ENCODE measurements around the gene CARMIL1. TPM values are rescaled to one million over a fixed set of nuclear protein-coding genes. Genes with fewer than 3 reads are reported as not detected.
A peak's percentile ranks its signal among the peaks of the same experiment; 100 is the strongest.

CARMIL1 gene
- total and polyA plus RNA-seq, 10 donors: 3.7 to 34.8 (median 9.3) TPM

DNA sequence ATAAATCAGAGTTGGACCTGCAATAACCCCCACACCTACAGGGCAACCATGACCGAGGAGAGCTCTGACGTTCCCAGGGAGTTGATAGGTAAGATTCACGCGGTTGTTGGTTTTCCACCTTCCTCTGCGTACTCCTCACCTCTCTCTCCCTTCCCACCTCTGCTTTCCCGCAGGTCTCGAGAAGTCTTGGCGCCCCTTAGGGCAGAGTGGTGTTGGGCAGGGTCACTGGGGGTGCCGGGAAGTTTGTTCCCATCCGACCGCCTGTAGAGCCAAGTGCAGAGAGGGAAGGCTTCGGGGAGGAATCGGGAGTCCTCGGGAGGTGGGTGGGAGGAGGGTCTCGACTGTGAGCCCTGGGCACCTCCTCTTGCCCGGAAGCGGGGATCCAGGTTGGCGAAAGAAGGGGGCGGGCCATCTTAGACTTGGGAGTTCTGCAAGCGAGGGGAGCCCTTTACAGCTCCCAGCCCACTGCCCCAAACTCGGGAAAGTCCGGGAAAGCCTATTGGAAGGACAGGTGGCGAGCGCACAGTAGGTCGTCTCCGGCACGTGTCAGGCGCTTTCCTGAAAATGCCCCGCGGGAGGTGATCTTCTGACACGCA, 672 bp downstream of the CARMIL1 start:
- intact Hi-C loops (cut with DNase I; ENCODE audit: low total_unique reads): loop anchor here (5.0 kb wide), 1 partner anchor 207 kb away; no protein-coding TSS in a partner anchor
- no peaks in the 10 kb centered on the region for H3K36me3 ChIP-seq
- peaks cover 3 to 42% (median 21%) of the 10 kb centered on the region in 6 donors for H3K4me1 ChIP-seq
- peak overlapping the region; percentile 53 to 89 (median 79) for H3K4me3 ChIP-seq
- 1 to 4% (median 1%) methylated on average over 28 to 31 of the region's 31 CpGs for WGBS, 5 donors
- H3K27ac ChIP-seq: peak overlapping the region in 4 of 8 donors; percentile 59 to 79 (median 70)
- DNase-seq: no peak
- no peak for TF ChIP-seq POLR2AphosphoS5 (IDR thresholded peaks at IDR 0.05)
- TF ChIP-seq, protein P1, sequence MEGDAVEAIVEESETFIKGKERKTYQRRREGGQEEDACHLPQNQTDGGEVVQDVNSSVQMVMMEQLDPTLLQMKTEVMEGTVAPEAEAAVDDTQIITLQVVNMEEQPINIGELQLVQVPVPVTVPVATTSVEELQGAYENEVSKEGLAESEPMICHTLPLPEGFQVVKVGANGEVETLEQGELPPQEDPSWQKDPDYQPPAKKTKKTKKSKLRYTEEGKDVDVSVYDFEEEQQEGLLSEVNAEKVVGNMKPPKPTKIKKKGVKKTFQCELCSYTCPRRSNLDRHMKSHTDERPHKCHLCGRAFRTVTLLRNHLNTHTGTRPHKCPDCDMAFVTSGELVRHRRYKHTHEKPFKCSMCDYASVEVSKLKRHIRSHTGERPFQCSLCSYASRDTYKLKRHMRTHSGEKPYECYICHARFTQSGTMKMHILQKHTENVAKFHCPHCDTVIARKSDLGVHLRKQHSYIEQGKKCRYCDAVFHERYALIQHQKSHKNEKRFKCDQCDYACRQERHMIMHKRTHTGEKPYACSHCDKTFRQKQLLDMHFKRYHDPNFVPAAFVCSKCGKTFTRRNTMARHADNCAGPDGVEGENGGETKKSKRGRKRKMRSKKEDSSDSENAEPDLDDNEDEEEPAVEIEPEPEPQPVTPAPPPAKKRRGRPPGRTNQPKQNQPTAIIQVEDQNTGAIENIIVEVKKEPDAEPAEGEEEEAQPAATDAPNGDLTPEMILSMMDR (IDR thresholded peaks at IDR 0.05 in 8 of 11, conservative IDR thresholded peaks at IDR 0.05 in 3 of 11): no peak
- no peak for TF ChIP-seq POLR2A (IDR thresholded peaks at IDR 0.05)
- no peaks in the 10 kb centered on the region for H3K9me3 ChIP-seq
- peaks cover 0 to 18% (median 0%) of the 10 kb centered on the region in 7 donors for H3K27me3 ChIP-seq (replicated peaks in 1 of 7)

GRCh38 chr6:25280344-25281074, 1.3 kb downstream of the CARMIL1 start:
- WGBS, 5 donors: 14 to 22% (median 16%) methylated on average over 13 of the region's 13 CpGs
- DNase-seq: no peak
- peaks cover 3 to 42% (median 21%) of the 10 kb centered on the region in 6 donors for H3K4me1 ChIP-seq

DNA sequence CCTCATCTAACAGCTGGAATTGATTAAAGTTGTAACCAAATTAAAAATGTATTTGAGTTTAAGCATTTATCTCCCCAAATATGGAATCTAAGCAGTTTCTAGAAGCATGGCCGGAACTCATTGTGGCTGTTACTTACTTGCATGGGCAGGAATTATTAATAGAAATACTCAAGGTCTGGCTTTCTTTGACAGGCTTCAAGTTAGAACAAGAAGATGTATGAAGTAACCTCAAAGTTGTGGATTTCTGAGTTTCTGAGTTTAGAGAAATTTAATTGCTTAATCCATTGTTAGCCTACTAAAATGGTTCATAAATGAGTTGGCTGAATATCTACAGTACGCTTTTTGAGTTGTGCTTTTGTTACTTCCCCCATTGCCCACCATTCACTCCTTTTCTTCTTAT, 7.7 kb downstream of the CARMIL1 start:
- H3K9me3 ChIP-seq: no peaks in the 10 kb centered on the region
- no peak overlapping the region for H3K4me3 ChIP-seq
- 91 to 100% (median 93%) methylated on average over 2 of the region's 2 CpGs for WGBS, 5 donors
- no peaks in the 10 kb centered on the region for H3K4me1 ChIP-seq
- no peak for DNase-seq
- no peaks in the 10 kb centered on the region for H3K36me3 ChIP-seq
- TF ChIP-seq, protein P1 (IDR thresholded peaks at IDR 0.05 in 8 of 11, conservative IDR thresholded peaks at IDR 0.05 in 3 of 11): no peak
- TF ChIP-seq POLR2A (IDR thresholded peaks at IDR 0.05): no peak
- no peak for TF ChIP-seq POLR2AphosphoS5 (IDR thresholded peaks at IDR 0.05)
- intact Hi-C loops (cut with DNase I; ENCODE audit: low total_unique reads): no loop called here
- H3K27ac ChIP-seq: no peak overlapping the region
- no peaks in the 10 kb centered on the region for H3K27me3 ChIP-seq (replicated peaks in 1 of 7)

More at GRCh38 chr6:25280344-25281074, 1.3 kb downstream of the CARMIL1 start:
- TF ChIP-seq POLR2AphosphoS5 (IDR thresholded peaks at IDR 0.05) (no peak), POLR2A (IDR thresholded peaks at IDR 0.05) (no peak)
- TF ChIP-seq, protein P1 (IDR thresholded peaks at IDR 0.05 in 8 of 11, conservative IDR thresholded peaks at IDR 0.05 in 3 of 11): no peak
- intact Hi-C loops (cut with DNase I; ENCODE audit: low total_unique reads): no loop called here
- Histone ChIP-seq H3K4me3 (peak overlapping the region; percentile 53 to 89 (median 79)), H3K27me3 (replicated peaks in 1 of 7) (peaks cover 0 to 18% (median 0%) of the 10 kb centered on the region in 7 donors), H3K27ac (peak overlapping the region in 3 of 8 donors; percentile 62 to 79 (median 77)), H3K9me3 (no peaks in the 10 kb centered on the region), H3K36me3 (no peaks in the 10 kb centered on the region)

- no peaks in the 10 kb centered on the region for H3K9me3 ChIP-seq
- TF ChIP-seq POLR2A (IDR thresholded peaks at IDR 0.05): no peak
- no peak for TF ChIP-seq POLR2AphosphoS5 (IDR thresholded peaks at IDR 0.05)
- TF ChIP-seq, protein P1 (IDR thresholded peaks at IDR 0.05 in 8 of 11, conservative IDR thresholded peaks at IDR 0.05 in 3 of 11): no peak
- DNase-seq: no peak
- H3K27me3 ChIP-seq (replicated peaks in 1 of 7): no peaks in the 10 kb centered on the region
- H3K27ac ChIP-seq: no peak overlapping the region
- no peaks in the 10 kb centered on the region for H3K4me1 ChIP-seq
- H3K36me3 ChIP-seq: no peaks in the 10 kb centered on the region
- 83 to 95% (median 90%) methylated on average over 6 of the region's 6 CpGs for WGBS, 5 donors
- H3K4me3 ChIP-seq: no peak overlapping the region
- intact Hi-C loops (cut with DNase I; ENCODE audit: low total_unique reads): no loop called here
These were observed 8.8 kb downstream of the CARMIL1 start for GRCh38 chr6:25287941-25288340.

Measured in spleen (tissue), 11 donors.